DLD1 (cell line): ENCODE measurements around the gene MRPS7.

Source experiments
- in situ Hi-C: cut with HindIII; loops from 2 replicates; pipeline ENCODE4 v1.10.0; 2017; ENCODE audit warnings: low sequenced_read_pairs

MRPS7 gene

DNA sequence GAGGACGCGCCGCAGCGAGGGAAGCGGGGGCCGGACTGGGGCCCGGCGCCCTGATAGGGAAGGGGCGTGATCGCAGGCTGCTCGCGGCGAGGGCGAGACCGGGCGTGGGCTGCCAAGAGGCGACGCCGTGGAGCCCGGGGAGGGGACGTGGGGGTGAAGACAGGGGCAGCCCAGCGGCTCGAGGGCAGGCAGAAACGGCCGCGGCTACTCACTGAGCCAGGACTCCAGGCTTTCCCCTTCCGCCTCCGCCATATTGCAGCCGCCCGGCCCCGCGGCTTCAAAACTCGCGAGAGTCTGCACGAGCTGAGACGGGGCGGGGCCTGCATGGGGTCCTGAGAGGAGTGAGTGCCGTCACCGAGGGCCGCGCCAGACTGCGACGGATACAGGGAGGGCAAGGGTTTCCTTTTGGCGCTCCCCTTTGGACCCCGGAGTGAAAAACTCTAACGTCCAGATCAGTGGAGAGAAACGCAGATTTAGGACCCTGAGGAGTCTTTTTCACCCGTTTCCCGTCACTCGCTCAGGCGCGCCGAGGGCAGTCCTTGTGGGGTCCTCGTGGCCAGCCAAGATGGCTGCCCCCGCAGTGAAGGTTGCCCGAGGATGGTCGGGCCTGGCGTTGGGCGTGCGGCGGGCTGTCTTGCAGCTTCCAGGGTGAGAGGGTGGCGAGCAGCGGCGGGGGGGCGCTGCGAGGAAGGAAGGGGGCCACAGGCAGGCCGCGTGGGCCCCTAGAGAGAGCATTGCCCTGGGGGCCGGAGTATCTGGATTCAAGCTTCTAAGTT lies at the start of gene MRPS7, which contains the start of gene GGA3:
MRPS7 (plus strand) TSS at position 544 of the 776 bp plus-strand sequence; CDS start at position 566, 22 bp downstream.
GGA3 (minus strand) TSS at position 271 of the 776 bp plus-strand sequence; CDS start at position 252, 19 bp downstream.
- in situ Hi-C loops: no loop called here

GRCh38 chr17:75218131-75218530 lies 43.5 kb upstream of the MRPS7 start:
- in situ Hi-C loops: no loop called here

DNA sequence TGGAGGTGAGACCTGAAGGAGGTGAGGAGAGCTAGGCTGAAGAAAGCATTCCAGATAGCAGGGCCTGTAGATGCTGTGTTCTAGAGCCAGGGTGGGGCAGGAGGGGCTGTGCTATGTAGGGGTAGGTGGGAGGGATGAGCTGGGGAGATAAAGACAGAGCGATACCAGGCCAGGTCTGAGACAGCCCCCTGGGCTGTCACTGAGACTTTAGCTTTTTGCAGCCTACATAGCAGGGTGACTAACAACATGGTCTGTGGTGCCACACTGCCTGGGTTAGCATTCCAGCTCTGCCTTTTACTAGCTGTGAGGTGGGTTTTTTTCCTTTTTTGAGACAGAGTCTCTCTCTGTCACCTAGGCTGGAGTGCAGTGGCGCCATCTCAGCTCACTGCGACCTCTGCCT lies 41.9 kb upstream of the MRPS7 start:
- in situ Hi-C loops: no loop called here

GRCh38 chr17:75225016-75225415 lies 36.7 kb upstream of the MRPS7 start:
- in situ Hi-C loops: no loop called here

DNA sequence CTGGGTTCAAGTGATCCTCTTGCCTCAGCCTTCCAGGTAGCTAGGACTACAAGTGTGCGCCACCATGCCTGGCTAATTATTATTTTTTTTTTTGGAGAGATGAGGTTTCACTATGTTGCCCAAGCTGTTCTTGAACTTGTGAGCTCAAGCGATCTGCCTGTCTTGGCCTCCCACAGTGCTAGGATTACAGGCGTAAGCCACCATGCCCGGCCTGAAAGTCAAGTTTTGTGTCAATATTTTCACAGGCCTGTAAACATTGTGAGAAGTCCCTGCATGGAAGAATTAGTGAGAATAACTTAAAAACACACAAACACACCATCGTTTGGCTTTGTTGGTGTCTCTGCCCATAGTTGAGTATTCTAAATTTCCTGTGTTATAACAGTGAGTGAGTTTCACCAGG lies 34.0 kb upstream of the MRPS7 start:
- in situ Hi-C loops: no loop called here

- in situ Hi-C loops: no loop called here
Observed at GRCh38 chr17:75228305-75228704, 33.4 kb upstream of the MRPS7 start.

DNA sequence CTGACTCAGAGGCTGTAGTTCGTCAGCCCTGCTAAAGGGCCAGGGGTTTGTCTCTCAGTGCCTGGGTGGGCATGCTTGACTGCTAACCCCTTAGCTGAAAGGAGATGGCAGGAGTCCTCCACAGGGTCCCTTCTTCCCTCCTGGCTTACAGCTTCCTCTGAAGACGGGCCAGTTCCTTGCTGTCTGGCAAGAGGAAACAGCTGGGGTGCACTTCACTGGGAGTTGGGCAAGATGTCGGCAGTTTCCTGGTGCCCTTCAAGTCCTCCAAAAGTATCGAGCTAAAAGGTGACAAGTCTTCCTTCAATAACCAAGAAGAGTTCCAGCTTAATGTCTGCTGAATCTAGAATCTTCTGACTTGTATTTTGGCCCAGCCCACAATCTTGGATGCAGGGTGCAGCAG lies 32.8 kb upstream of the MRPS7 start:
- in situ Hi-C loops: no loop called here

- in situ Hi-C loops: no loop called here
Observed at GRCh38 chr17:75231071-75231470, 30.6 kb upstream of the MRPS7 start.

DNA sequence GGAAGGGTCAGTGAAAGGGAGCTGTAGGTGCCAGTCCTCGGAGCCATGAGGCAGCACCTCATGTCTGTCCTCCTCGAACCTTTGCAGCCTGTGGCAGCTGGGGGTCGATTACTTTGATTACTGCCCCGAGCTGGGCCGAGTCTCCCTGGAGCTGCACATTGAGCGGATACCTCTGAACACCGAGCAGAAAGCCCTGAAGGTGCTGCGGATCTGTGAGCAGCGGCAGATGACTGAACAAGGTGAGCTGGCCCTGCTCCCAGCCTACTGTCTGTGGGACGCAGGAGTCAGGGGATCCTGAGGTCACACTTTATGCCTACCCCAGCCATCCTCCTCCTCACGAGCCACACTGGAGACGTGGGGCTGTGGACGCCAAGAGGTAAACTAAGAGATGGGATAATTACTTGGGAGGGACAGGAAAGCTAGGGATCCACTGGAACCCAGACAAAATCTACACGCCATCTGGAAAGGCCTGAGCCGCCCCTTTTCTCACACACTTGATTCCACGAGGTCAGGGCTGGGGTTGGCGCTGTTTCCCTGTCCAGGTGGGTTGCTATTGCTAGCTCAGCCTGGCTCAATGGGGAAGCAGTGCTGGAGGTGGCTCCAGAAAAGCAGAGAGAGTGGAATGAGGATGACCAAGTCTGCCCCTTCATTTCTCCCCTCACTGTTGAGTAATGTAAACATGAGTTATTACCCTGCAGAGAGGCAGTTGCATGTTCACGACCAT lies 29.8 kb upstream of the MRPS7 start:
- in situ Hi-C loops: no loop called here

GRCh38 chr17:75232786-75233185 lies 28.9 kb upstream of the MRPS7 start:
- in situ Hi-C loops: no loop called here

DNA sequence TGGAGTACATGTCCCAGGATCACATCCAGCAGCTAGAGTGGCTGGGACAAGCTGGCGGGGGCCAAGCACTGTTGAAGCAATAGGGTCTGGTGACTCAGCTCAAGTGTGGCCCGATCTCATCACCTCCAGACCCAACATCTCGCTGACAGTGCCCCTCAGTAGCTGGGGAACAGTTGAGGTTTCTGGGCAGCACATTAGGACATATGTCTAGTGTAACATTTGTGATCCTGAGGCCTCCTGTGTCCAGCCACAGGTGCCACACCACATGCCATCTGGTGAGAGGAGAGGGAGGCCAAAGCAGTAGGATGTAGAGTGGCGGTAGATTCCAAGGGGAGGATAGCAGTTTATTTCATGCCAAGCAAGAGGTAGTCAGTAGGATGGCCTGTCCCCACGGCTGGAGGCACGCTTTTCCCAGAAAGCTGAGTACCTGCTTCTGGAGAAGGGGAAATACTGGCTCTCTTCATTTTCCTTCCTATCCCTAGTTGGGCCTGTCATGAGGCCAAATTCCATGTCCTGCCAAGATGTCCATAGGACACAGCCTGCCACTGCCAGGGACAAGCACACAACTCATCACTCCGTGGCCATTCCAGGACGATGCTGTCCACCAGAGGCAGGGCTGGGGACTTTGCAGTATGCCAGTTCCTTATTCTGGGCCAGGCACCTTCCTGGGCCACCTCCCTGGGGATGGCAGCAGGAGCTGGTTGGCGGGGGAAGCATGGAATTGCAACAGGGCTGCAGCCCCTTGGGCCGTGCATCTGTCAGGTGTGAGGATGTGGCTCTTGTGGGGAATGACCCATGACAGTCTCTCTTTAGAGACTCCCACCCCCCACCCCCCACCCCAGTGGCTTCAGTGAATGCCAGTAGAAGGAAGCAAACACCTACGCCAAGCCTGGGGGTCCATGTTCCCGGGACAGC lies 24.3 kb upstream of the MRPS7 start:
- in situ Hi-C loops: no loop called here

DNA sequence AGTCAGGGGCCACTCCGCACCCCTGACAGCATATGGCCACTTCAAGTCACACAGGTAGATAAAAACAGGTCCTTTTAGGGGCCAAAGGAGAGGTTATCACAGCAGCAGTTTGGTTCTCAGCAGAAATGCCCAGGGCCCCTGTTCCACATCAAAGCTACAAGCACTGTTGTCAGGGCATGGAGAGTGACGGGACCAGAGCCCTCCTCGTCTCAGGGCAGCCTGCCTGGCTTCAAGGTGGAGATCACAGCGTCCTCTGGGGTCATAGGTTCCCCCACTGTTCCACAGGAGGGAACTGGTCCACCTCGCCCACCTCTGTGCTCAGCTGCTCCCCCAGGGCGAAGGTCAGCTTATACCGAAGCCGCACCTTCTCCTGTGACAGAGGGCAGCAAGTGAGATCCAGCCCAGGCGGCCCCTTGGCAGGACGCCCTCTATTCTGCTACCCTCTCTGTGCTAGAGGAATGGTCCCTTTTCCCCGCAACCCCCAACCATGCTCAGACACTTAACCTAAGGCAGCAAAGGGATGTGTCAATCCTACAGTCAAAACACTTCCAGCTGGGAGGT lies 23.6 kb upstream of the MRPS7 start:
- in situ Hi-C loops: no loop called here

DNA sequence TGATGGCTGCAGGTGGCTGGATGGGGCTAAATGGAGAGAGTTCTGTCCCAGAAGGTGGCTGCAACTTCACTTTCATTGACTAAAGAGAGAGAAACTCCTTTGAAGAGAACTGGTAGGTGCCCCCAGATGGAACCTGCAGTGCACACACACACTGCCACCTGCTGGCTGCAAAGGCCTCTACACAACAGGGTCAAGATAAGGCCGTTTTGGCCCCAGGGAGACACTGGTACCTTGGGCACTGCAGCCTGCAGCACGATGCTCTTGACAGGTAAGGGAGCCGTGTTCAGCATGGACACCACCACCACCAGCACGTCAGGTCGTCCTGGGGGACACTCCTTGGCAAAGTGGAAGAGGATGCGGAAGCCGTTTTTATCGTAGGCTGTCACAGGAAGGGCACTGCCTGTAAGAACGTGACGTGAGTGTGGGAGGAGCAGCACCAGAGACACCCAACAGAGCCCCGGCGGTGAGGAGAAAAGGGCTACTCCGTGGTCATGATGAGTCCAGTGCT lies 22.9 kb upstream of the MRPS7 start:
- in situ Hi-C loops: no loop called here

DNA sequence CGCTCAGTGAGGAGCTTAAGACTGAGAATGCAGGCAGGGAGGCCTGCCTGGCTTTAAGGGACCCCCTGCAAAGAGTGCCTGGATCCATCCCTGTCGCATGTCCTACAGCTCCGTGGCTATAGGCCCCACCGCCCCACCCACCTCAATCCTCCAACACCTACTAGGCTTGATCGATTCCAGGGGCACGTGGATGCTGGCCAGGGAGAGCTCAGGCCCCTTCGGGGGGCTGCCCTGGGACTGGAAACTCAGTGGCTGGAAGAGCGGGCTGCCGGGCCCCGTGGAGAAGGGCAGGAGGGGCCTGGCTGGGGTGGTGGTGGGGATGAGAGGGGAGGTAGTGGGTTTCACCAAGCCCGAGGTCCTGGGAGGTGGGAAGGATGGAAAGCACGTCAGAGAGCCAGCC lies 22.5 kb upstream of the MRPS7 start:
- in situ Hi-C loops: no loop called here

DNA sequence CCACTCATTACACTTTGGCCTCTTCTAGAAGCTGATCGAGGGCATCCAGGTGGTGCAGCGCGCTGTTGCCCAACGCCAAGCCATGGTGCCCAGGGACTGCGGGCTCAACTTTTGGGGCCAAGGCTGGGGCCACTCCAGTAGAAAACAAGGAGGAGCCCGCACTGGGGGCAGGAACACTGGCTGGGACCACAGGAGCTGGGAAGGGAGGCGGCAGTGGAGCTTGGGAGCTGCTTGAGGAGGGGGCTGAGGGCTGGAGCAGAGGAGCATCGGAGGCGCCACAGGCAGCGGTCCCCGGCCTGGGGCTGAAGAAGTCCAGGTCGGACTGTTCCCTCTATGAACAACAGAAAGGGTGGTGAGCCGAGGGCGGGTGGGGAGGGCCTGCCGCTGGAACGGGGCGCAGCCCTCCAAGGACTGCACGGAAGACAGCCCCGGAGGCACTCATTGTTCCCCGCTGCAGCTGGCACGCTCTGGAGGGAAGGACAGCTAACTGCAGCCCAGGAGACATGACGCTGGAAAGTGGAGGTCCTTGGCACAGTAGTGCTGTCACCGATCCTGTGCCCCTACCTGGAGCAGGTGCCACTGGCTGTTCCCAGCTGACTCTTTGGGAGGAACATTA lies 21.8 kb upstream of the MRPS7 start:
- in situ Hi-C loops: no loop called here

DNA sequence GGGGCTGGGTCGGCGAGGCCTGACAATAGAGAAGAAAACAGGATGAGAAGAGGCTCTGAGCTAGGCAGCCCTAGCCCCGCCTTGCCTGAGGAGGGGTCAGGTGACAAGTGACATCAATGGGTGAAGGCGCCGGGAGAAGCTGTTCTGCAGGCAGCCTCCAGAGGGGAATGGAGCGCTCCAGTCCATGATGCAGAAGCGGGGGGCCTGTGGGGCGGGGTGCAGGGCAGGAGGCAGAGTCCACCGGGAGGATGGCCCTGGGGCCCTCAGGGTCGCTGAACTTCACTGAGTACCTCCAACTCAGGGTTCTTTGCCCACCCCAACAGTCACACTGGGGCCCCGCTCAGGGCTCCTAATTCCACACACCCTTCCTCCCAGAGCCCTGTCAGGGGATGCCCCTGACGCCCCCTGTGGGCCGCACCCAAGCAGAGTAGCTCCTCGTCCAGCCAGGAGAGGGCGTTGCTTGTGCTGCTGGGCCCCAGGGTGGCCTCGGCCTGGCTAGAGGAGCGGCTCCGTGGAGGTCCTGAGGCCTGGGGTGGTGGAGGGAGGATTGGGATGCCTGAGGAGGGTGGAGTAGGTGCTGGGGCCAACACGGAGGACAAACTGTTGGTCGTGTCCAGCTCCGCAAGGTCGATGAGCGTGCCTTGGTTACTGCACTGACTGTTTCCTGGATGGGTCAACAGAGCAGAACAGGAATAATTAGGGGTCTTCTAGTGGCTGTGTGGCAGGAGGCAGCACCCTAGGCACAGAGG lies 21.1 kb upstream of the MRPS7 start:
- in situ Hi-C loops: no loop called here

DNA sequence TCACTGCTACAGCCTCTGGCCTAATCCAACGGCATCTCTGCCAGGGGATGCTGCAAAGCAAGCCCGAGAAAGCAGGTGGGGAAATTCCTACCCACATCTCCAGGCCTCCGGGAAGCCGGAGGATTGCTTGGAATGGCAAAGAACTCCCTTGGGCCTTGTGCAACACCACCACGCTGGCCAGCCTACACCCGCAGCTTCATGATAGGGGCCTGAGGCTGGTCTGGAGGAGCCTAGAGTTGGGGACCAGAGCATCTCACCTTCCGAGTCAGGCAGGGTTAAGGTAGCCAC lies 20.6 kb upstream of the MRPS7 start:
- in situ Hi-C loops: no loop called here

- in situ Hi-C loops: no loop called here
Observed at GRCh38 chr17:75241502-75241901, 20.2 kb upstream of the MRPS7 start.

GRCh38 chr17:75241996-75242460 lies 19.7 kb upstream of the MRPS7 start:
- in situ Hi-C loops: no loop called here
